CD14-positive monocyte (primary cell): ENCODE data around the gene COQ8A. TPM values are rescaled to one million over a fixed set of nuclear protein-coding genes. Genes with fewer than 3 reads are reported as not detected.
A peak's percentile ranks its signal among the peaks of the same experiment; 100 is the strongest.

Source experiments
- DNase-seq, 3 donors: peaks; one replicate each; pipeline ENCODE4 v3.0.0-alpha.2; 2011 to 2022
- H2AFZ ChIP-seq: 2 replicates; pipeline ENCODE4 v1.6.0; 2012; ENCODE audit warnings: mild to moderate bottlenecking, low read depth, low read length, inconsistent platforms; ENCODE audit not compliant: insufficient read depth, poor library complexity, severe bottlenecking
- H3K27ac ChIP-seq, 2 donors: 1 replicate in 1 of 2; 2 replicates in 1 of 2; pipeline ENCODE4 v1.5.1; 2012 to 2013; ENCODE audit warnings: low read length in 2 of 2, control low read depth in 1 of 2, inconsistent platforms in 1 of 2, low read depth in 1 of 2, mild to moderate bottlenecking in 1 of 2
- H3K27me3 ChIP-seq, 2 donors: one replicate each; pipeline versions ENCODE4 v1.6.0 to v1.6.1; 2011 to 2013; ENCODE audit warnings: low read length in 2 of 2; ENCODE audit not compliant: control insufficient read depth in 2 of 2, insufficient read depth in 2 of 2
- H3K36me3 ChIP-seq, 2 donors: replicated peaks in 1 of 2; 1 replicate in 1 of 2; 2 replicates in 1 of 2; pipeline versions ENCODE4 v1.5.1 to v1.6.1; 2012 to 2013; ENCODE audit warnings: low read length in 2 of 2, control low read depth in 1 of 2, inconsistent platforms in 1 of 2, mild to moderate bottlenecking in 1 of 2; ENCODE audit not compliant: insufficient read depth in 2 of 2, control insufficient read depth in 1 of 2
- H3K4me1 ChIP-seq, 2 donors: 1 replicate in 1 of 2; 2 replicates in 1 of 2; pipeline versions ENCODE4 v1.5.1 to v1.6.1; 2012 to 2013; ENCODE audit warnings: low read length in 2 of 2, control low read depth in 1 of 2, inconsistent platforms in 1 of 2, mild to moderate bottlenecking in 1 of 2, moderate library complexity in 1 of 2; ENCODE audit not compliant: insufficient read depth in 2 of 2, control insufficient read depth in 1 of 2
- H3K4me2 ChIP-seq: replicated peaks from 2 replicates; pipeline ENCODE3; 2012; ENCODE audit warnings: low read length, moderate library complexity, mild to moderate bottlenecking; ENCODE audit not compliant: poor library complexity, severe bottlenecking; ENCODE audit errors: extremely low read depth
- H3K4me3 ChIP-seq, 3 experiments: fragments of 200-600 bp in 1 of 3; sonication (generic) in 1 of 3; replicated peaks in 1 of 3; 1 replicate in 2 of 3; 2 replicates in 1 of 3; pipeline ENCODE4 v1.5.1; 2011 to 2013; ENCODE audit warnings: low read length in 3 of 3, mild to moderate bottlenecking in 3 of 3, control low read depth in 2 of 3, low read depth in 2 of 3, inconsistent platforms in 1 of 3, moderate library complexity in 1 of 3
- H3K79me2 ChIP-seq: 2 replicates; pipeline ENCODE4 v1.6.0; 2012; ENCODE audit warnings: mild to moderate bottlenecking, control low read depth, inconsistent platforms, low read length, moderate library complexity; ENCODE audit not compliant: insufficient read depth
- H3K9ac ChIP-seq: 2 replicates; pipeline ENCODE4 v1.6.0; 2017; ENCODE audit warnings: low read length, mild to moderate bottlenecking; ENCODE audit not compliant: insufficient read depth, poor library complexity, severe bottlenecking
- H3K9me3 ChIP-seq, 2 donors: replicated peaks in 1 of 2; 1 replicate in 1 of 2; 2 replicates in 1 of 2; pipeline versions ENCODE4 v1.5.1 to v1.6.1; 2012 to 2013; ENCODE audit warnings: low read length in 2 of 2, control low read depth in 1 of 2; ENCODE audit not compliant: control insufficient read depth in 1 of 2, insufficient read depth in 1 of 2
- H4K20me1 ChIP-seq: 2 replicates; pipeline ENCODE4 v1.6.0; 2012; ENCODE audit warnings: mild to moderate bottlenecking, low read length, control low read depth, moderate library complexity; ENCODE audit not compliant: insufficient read depth
- H3K27ac Mint-ChIP-seq, 7 donors: one replicate each; pipeline ENCODE4 v1.8.0; 2020; ENCODE audit warnings: mild to moderate bottlenecking in 7 of 7, mixed read lengths in 7 of 7, moderate library complexity in 6 of 7, inconsistent platforms in 2 of 7
- H3K27me3 Mint-ChIP-seq, 3 donors: one replicate each; pipeline ENCODE4 v1.8.0; 2021 to 2022; ENCODE audit warnings: low read depth in 3 of 3, mild to moderate bottlenecking in 3 of 3, mixed read lengths in 3 of 3, moderate library complexity in 3 of 3, inconsistent platforms in 1 of 3
- H3K36me3 Mint-ChIP-seq, 2 donors: one replicate each; pipeline ENCODE4 v1.8.0; 2020; ENCODE audit warnings: mixed read lengths in 2 of 2, inconsistent platforms in 1 of 2, mild to moderate bottlenecking in 1 of 2
- H3K4me1 Mint-ChIP-seq: one replicate; pipeline ENCODE4 v1.8.0; 2020; ENCODE audit warnings: mild to moderate bottlenecking, mixed read lengths
- H3K4me3 Mint-ChIP-seq, 2 donors: one replicate each; pipeline ENCODE4 v1.8.0; 2020; ENCODE audit warnings: mild to moderate bottlenecking in 2 of 2, mixed read lengths in 2 of 2, moderate library complexity in 1 of 2
- H3K9me3 Mint-ChIP-seq, 7 donors: one replicate each; pipeline ENCODE4 v1.8.0; 2020 to 2022; ENCODE audit warnings: mixed read lengths in 7 of 7, mild to moderate bottlenecking in 6 of 7, moderate library complexity in 6 of 7, inconsistent platforms in 2 of 7
- CTCF ChIP-seq: fragments of 200-600 bp; IDR thresholded peaks from one replicate; pipeline ENCODE4 v1.8.0; 2022; ENCODE audit warnings: antibody characterized with exemption, mild to moderate bottlenecking
- WGBS: methylation state at CpG from one replicate; pipeline ENCODE4 v1.1.5; 2013; ENCODE audit warnings: missing lambda C conversion rate; ENCODE audit not compliant: insufficient coverage; 5-methylcytosine and 5-hydroxymethylcytosine counted together
- intact Hi-C, 2 donors: fragments of 100-400 bp; cut with micrococcal nuclease; formaldehyde crosslinking; loops; one replicate each; pipeline versions ENCODE4 v1.15.0 to v1.15.1; 2023
- polyA plus RNA-seq, 3 donors: library from polyadenylated mRNA; depleted of rRNA in 1 of 3; unstranded in 2 of 3; stranded (reverse) in 1 of 3; fragments of 300-500 nt in 2 of 3; fragments of >200 nt in 1 of 3; fragmentation: Illumina TruSeq in 2 of 3; gene quantifications; 1 replicate in 2 of 3; 2 replicates in 1 of 3; pipeline ENCODE4 v1.2.3, GENCODE V29; 2012 to 2021

COQ8A gene
- polyA plus RNA-seq, 3 donors: 33.1 to 44.7 (median 38.2) TPM

GRCh38 chr1:226938903-226939437 lies 1.1 kb upstream of the COQ8A start:
- H3K27me3 ChIP-seq: no peaks in the 10 kb centered on the region
- peaks cover 38% of the 10 kb centered on the region for H3K79me2 ChIP-seq
- H3K4me1 Mint-ChIP-seq: peaks cover 54% of the 10 kb centered on the region
- peaks cover 13 to 24% (median 18%) of the 10 kb centered on the region in 7 donors for H3K9me3 Mint-ChIP-seq
- H2AFZ ChIP-seq: peak overlapping the region; percentile 93
- H3K4me2 ChIP-seq: peak overlapping the region; percentile 88
- peak overlapping the region; percentile 96 to 98 for H3K27ac ChIP-seq
- H3K27ac Mint-ChIP-seq: peak overlapping the region; percentile 96 to 98 (median 97)
- peaks cover 4 to 16% of the 10 kb centered on the region in 2 donors for H3K9me3 ChIP-seq
- peaks cover 0 to 2% (median 0%) of the 10 kb centered on the region in 3 donors for H3K27me3 Mint-ChIP-seq
- DNase-seq: peak; percentile 53 to 66 (median 65)
- WGBS: 1% methylated on average over 6 of the region's 12 CpGs
- peaks cover 6 to 8% of the 10 kb centered on the region in 2 donors for H3K36me3 Mint-ChIP-seq
- no peaks in the 10 kb centered on the region for H3K36me3 ChIP-seq
- H4K20me1 ChIP-seq: peaks cover 26% of the 10 kb centered on the region
- H3K4me1 ChIP-seq: peaks cover 36 to 59% of the 10 kb centered on the region in 2 donors
- peak overlapping the region; percentile 87 to 93 for H3K4me3 Mint-ChIP-seq
- intact Hi-C loops: loop anchor here in 1 of 2 donors (10.0 kb wide), 1 partner anchor 304 kb away; no protein-coding TSS in a partner anchor
- TF ChIP-seq CTCF: no peak
- peak overlapping the region; percentile 93 for H3K9ac ChIP-seq
- H3K4me3 ChIP-seq: peak overlapping the region; percentile 56 to 83 (median 83)

GRCh38 chr1:226939438-226940028 lies 561 bp upstream of the COQ8A start:
- Mint-ChIP-seq H3K36me3 (peaks cover 6% of the 10 kb centered on the region in 2 donors), H3K27me3 (peaks cover 0 to 2% (median 0%) of the 10 kb centered on the region in 3 donors), H3K4me1 (peaks cover 59% of the 10 kb centered on the region), H3K27ac (peak overlapping the region; percentile 96 to 98 (median 97)), H3K4me3 (peak overlapping the region; percentile 87 to 93), H3K9me3 (peaks cover 10 to 19% (median 14%) of the 10 kb centered on the region in 7 donors)
- under 1% methylated on average over 50 of the region's 51 CpGs for WGBS
- intact Hi-C loops: loop anchor here in 1 of 2 donors (10.0 kb wide), 1 partner anchor 305 kb away; no protein-coding TSS in a partner anchor
- TF ChIP-seq CTCF: no peak
- Histone ChIP-seq H3K36me3 (no peaks in the 10 kb centered on the region), H3K4me1 (peaks cover 36 to 59% of the 10 kb centered on the region in 2 donors), H3K79me2 (peaks cover 44% of the 10 kb centered on the region), H3K27me3 (no peaks in the 10 kb centered on the region), H3K9ac (peak overlapping the region; percentile 93), H2AFZ (peak overlapping the region; percentile 93), H3K27ac (peak overlapping the region; percentile 96 to 98), H3K9me3 (peaks cover 4 to 11% of the 10 kb centered on the region in 2 donors), H3K4me2 (peak overlapping the region; percentile 88), H3K4me3 (peak overlapping the region; percentile 56 to 83 (median 83)), H4K20me1 (peaks cover 32% of the 10 kb centered on the region)
- peak; percentile 71 to 76 (median 72) for DNase-seq
